C4-2B (cell line): ENCODE measurements around the gene STEAP2.

Source experiments
- CTCF ChIP-seq: fragments of 450-650 bp; conservative IDR thresholded peaks from 2 replicates; pipeline ENCODE4 v1.5.1; 2017; ENCODE audit warnings: mild to moderate bottlenecking
- ZFX ChIP-seq: fragments of 450-650 bp; IDR thresholded peaks from 2 replicates; pipeline ENCODE4 v1.6.1; 2017

DNA sequence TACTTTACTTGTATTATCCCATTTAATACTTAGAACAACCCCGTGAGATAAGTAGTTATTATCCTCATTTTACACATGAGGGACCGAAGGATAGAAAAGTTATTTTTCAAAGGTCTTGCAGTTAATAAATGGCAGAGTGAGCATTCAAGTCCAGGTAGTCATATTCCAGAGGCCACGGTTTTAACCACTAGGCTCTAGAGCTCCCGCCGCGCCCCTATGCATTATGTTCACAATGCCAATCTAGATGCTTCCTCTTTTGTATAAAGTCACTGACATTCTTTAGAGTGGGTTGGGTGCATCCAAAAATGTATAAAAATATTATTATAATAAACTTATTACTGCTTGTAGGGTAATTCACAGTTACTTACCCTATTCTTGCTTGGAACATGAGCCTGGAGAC lies 22.0 kb downstream of the STEAP2 start:
- no peak for TF ChIP-seq CTCF
- no peak for TF ChIP-seq ZFX
